ENCODE results near the gene PTPRS. TPM values are rescaled to one million over a fixed set of nuclear protein-coding genes. Genes with fewer than 3 reads are reported as not detected.

The PTPRS gene
- total and polyA plus RNA-seq, 2 of the 8 experiments (the other 6 are each of a cell fraction or from before 2014, with no cell fraction given) = 96.8 to 223 TPM

- H4K20me1 ChIP-seq (replicated peaks in 1 of 2; ENCODE audit: control insufficient read depth in 1 of 2, insufficient read depth in 2 of 2, low read length in 2 of 2) = peaks cover 48 to 55% of the 10 kb centered on the region in 2 experiments
- no peak overlapping the region for H3K56ac ChIP-seq (replicated peaks; ENCODE audit: insufficient read length, low read depth, low read length)
- H4K5ac ChIP-seq (ENCODE audit: insufficient read length, low read depth, low read length) = no peak overlapping the region
- 81% methylated on average over 8 of the region's 9 CpGs; no CpG with 5 or more reads in 1 of the 2 experiments for WGBS, 2 experiments (ENCODE audit: extremely low coverage in 1 of 2, insufficient coverage in 1 of 2, insufficient read length in 1 of 2, insufficient replicate concordance in 2 of 2, low coverage in 1 of 2, low lambda C conversion rate in 2 of 2, missing lambda C conversion rate in 1 of 2)
- no peaks in the 10 kb centered on the region for H3K27me3 ChIP-seq (replicated peaks in 1 of 4; ENCODE audit: control insufficient read depth in 3 of 4, extremely low read depth in 1 of 4, insufficient read depth in 3 of 4, low read length in 3 of 4)
- H2AFZ ChIP-seq (ENCODE audit: low read length) = no peak overlapping the region
- no peak overlapping the region for H2AK5ac ChIP-seq (ENCODE audit: low read depth, low read length)
- H3K9me3 ChIP-seq (ENCODE audit: insufficient read depth in 2 of 2, low read depth in 1 of 2, low read length in 1 of 2) = no peaks in the 10 kb centered on the region
- H3K79me2 ChIP-seq (ENCODE audit: control insufficient read depth in 1 of 2, insufficient read depth in 2 of 2, low read length in 2 of 2) = peaks cover 3 to 86% of the 10 kb centered on the region in 2 experiments; a peak in 3 of 4 replicates
- POLR2A ChIA-PET (ENCODE audit: partially characterized antibody) = interaction anchor here (1.0 to 2.5 kb wide), 2 partner anchors 10 to 57 kb away, joined by 3 to 9 read pairs; no protein-coding TSS in a partner anchor
- FAIRE-seq (no peak), DNase-seq (ENCODE audit: low read depth in 1 of 2, low spot score in 2 of 2) (no peak)
- no peak overlapping the region for H3K14ac ChIP-seq (ENCODE audit: insufficient read length)
- no peak overlapping the region for H4K8ac ChIP-seq (ENCODE audit: extremely low read depth, insufficient read depth, low read length)
- H3K4me3 ChIP-seq (ENCODE audit: extremely low read depth in 1 of 4, insufficient read depth in 2 of 4, low read depth in 3 of 4, low read length in 4 of 4) = no peak overlapping the region
- no peak overlapping the region for H3K18ac ChIP-seq (ENCODE audit: extremely low read depth, low read length)
- no peak for TF ChIP-seq BACH1 (IDR thresholded peaks at IDR 0.05; ENCODE audit: low read length)
- no peak for TF ChIP-seq POLR2A (IDR thresholded peaks at IDR 0.05; ENCODE audit: control extremely low read depth in 1 of 2, low read depth in 2 of 2, low read length in 2 of 2)
- no peak for TF ChIP-seq CBX8 (IDR thresholded peaks at IDR 0.05; ENCODE audit: borderline replicate concordance, low read depth, low read length)
- TF ChIP-seq POLR2AphosphoS5 (IDR thresholded peaks at IDR 0.05; ENCODE audit: low read depth, low read length) = no peak
- no peak for TF ChIP-seq RNF2 (IDR thresholded peaks at IDR 0.05; ENCODE audit: borderline replicate concordance, low read depth, low read length, missing control alignments, poor library complexity, severe bottlenecking)
- no peak overlapping the region for H3K4ac ChIP-seq (replicated peaks; ENCODE audit: insufficient read length, low read depth, low read length)
- H3K4me2 ChIP-seq (ENCODE audit: insufficient read depth in 1 of 2, low read depth in 2 of 2, low read length in 2 of 2) = no peak overlapping the region
- no peak overlapping the region for H4K91ac ChIP-seq (replicated peaks; ENCODE audit: insufficient read length, low read length)
- H3K23me2 ChIP-seq (ENCODE audit: low read depth, low read length) = no peaks in the 10 kb centered on the region
- H3K36me3 ChIP-seq (ENCODE audit: control insufficient read depth in 2 of 4, insufficient read depth in 4 of 4, low read length in 3 of 4) = peaks cover 4 to 10% (median 8%) of the 10 kb centered on the region in 4 experiments; a peak in 4 of 8 replicates
- H2BK12ac ChIP-seq (ENCODE audit: low read depth, low read length) = no peak overlapping the region
- no peak overlapping the region for H3K9ac ChIP-seq (replicated peaks in 1 of 4; ENCODE audit: extremely low read depth in 1 of 4, low read depth in 3 of 4, low read length in 3 of 4)
- peaks cover 18% of the 10 kb centered on the region for H3K79me1 ChIP-seq (ENCODE audit: low read depth, low read length)
- CTCF ChIA-PET (ENCODE audit: partially characterized antibody) = interaction anchor here (0.6 to 2.5 kb wide), 17 partner anchors 8 to 1505 kb away, joined by 3 to 12 read pairs (median 4); no protein-coding TSS in a partner anchor
- no peak overlapping the region for H2BK15ac ChIP-seq (ENCODE audit: low read length)
- H3K4me1 ChIP-seq (replicated peaks in 1 of 4; ENCODE audit: control insufficient read depth in 3 of 4, insufficient read depth in 4 of 4, low read length in 3 of 4) = peaks cover 0 to 2% (median 0%) of the 10 kb centered on the region in 4 experiments; a peak in 3 of 7 replicates
- H2BK5ac ChIP-seq (ENCODE audit: low read depth, low read length) = no peak overlapping the region
- no peak overlapping the region for H3K23ac ChIP-seq (ENCODE audit: insufficient read length)
- no peak overlapping the region for H3K27ac ChIP-seq (ENCODE audit: low read depth, low read length)
- H2BK120ac ChIP-seq (replicated peaks; ENCODE audit: low read depth, low read length) = no peak overlapping the region
- H2BK20ac ChIP-seq (ENCODE audit: low read length) = no peak overlapping the region
These were observed 14.1 kb downstream of the PTPRS start for GRCh38 chr19:5326545-5326944.

Measured in H1 (cell line).